ENCODE data around the gene MRPS18B. TPM values are rescaled to one million over a fixed set of nuclear protein-coding genes. Genes with fewer than 3 reads are reported as not detected.
A peak's percentile ranks its signal among the peaks of the same experiment; 100 is the strongest.
"Not testable (repeated sequence)": the region's sequence is repeated elsewhere in the genome, so short reads cannot be mapped to it uniquely, and the experiment has no call there.

The MRPS18B gene
- total and polyA plus RNA-seq, 4 donors: 24.9 to 81.5 (median 53.6) TPM

DNA sequence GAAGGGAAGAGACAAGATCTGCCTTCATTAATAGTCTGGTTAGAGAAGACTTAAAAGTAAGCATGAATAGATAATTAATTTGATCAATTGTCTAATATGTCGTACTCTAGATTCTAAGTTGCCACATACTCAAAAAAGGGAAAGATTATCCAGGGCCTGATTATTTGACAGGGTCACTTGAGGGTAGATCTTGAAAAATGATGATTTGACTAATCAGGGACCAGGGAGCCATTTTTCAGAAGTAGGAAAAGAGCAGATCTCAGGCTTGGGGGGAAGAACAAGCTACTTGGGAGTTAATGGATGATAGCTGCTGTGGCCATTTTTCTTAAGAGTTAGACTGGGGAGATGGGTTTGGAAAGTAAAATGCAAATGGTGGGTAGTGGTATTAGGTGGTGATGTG lies 25.4 kb upstream of the MRPS18B start:
- Histone ChIP-seq H3K27ac (ENCODE audit: low read depth in 1 of 2, low read length in 1 of 2) (peak overlapping the region in 1 of 2 donors; percentile 10), H3K4me3 (no peak overlapping the region), H3K9ac (ENCODE audit: insufficient read depth in 1 of 2, low read length in 2 of 2) (no peak overlapping the region), H3K36me3 (ENCODE audit: control insufficient read depth in 4 of 4, insufficient read depth in 4 of 4, low read length in 4 of 4) (peaks cover 17 to 46% (median 23%) of the 10 kb centered on the region in 4 donors), H3K27me3 (ENCODE audit: control insufficient read depth in 3 of 3, insufficient read depth in 3 of 3, low read length in 2 of 3) (no peaks in the 10 kb centered on the region), H3K4me1 (ENCODE audit: control insufficient read depth in 5 of 5, insufficient read depth in 5 of 5, low read length in 5 of 5) (peaks cover 0 to 8% (median 3%) of the 10 kb centered on the region in 5 donors), H3K9me3 (ENCODE audit: control insufficient read depth in 4 of 4, insufficient read depth in 3 of 4, low read length in 3 of 4) (no peaks in the 10 kb centered on the region)
- TF ChIP-seq, protein P1, sequence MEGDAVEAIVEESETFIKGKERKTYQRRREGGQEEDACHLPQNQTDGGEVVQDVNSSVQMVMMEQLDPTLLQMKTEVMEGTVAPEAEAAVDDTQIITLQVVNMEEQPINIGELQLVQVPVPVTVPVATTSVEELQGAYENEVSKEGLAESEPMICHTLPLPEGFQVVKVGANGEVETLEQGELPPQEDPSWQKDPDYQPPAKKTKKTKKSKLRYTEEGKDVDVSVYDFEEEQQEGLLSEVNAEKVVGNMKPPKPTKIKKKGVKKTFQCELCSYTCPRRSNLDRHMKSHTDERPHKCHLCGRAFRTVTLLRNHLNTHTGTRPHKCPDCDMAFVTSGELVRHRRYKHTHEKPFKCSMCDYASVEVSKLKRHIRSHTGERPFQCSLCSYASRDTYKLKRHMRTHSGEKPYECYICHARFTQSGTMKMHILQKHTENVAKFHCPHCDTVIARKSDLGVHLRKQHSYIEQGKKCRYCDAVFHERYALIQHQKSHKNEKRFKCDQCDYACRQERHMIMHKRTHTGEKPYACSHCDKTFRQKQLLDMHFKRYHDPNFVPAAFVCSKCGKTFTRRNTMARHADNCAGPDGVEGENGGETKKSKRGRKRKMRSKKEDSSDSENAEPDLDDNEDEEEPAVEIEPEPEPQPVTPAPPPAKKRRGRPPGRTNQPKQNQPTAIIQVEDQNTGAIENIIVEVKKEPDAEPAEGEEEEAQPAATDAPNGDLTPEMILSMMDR (IDR thresholded peaks at IDR 0.05; ENCODE audit: control extremely low read depth, extremely low read depth): no peak
- DNase-seq (no peak), ATAC-seq (ENCODE audit: insufficient read depth, low FRiP score) (no peak)
- 96 to 97% methylated on average over 1 of the region's 1 CpG for WGBS, 2 donors

DNA sequence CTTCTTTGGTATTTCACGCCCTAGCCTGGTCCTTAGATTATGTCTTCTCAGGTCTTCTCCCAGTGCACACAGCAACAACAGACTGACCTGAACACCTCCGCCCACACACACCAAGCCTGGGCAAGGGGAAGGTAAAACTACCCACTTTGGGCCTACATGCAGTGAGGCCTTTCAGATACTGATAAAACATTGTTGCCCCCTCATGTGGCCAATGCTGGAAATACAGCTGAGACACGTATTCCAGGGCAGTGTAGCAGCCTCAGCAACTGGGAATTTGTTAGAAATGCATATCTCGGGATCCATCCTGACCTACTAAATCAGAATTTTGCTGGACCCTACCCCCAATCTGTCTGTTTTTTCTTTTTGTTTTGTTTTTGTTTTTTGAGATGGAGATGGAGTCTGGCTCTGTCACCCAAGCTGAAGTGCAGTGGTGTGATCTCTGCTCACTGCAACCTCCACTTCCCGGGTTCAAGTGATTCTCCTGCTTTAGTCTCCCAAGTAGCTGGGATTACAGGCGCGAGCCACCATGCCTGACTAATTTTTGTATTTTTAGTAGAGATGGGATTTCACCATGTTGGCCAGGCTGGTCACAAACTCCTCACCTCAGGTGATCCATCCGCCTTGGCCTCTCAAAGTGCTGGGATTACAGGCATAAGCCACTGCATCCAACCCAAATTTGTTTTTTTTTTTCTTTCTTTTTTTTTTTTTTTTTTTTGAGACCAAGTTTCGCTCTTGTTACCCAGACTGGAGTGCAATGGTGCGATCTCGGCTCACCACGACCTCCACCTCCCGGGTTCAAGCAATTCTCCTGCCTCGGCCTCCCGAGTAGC lies 20.1 kb upstream of the MRPS18B start:
- not testable (repeated sequence) for H3K27ac ChIP-seq (ENCODE audit: low read depth in 1 of 2, low read length in 1 of 2); H3K9me3 ChIP-seq (ENCODE audit: control insufficient read depth in 4 of 4, insufficient read depth in 3 of 4, low read length in 3 of 4); H3K4me3 ChIP-seq; H3K9ac ChIP-seq (ENCODE audit: insufficient read depth in 1 of 2, low read length in 2 of 2); H3K27me3 ChIP-seq (ENCODE audit: control insufficient read depth in 3 of 3, insufficient read depth in 3 of 3, low read length in 2 of 3); H3K4me1 ChIP-seq (ENCODE audit: control insufficient read depth in 5 of 5, insufficient read depth in 5 of 5, low read length in 5 of 5)
- ATAC-seq (ENCODE audit: insufficient read depth, low FRiP score): peak; percentile 82
- WGBS, 2 donors: 75 to 79% methylated on average over 15 of the region's 15 CpGs
- DNase-seq: peak; percentile 76 to 80 (median 77)
- TF ChIP-seq, protein P1 (IDR thresholded peaks at IDR 0.05; ENCODE audit: control extremely low read depth, extremely low read depth): peak; percentile 84
- H3K36me3 ChIP-seq (ENCODE audit: control insufficient read depth in 4 of 4, insufficient read depth in 4 of 4, low read length in 4 of 4): peaks cover 6 to 31% (median 16%) of the 10 kb centered on the region in 4 donors

DNA sequence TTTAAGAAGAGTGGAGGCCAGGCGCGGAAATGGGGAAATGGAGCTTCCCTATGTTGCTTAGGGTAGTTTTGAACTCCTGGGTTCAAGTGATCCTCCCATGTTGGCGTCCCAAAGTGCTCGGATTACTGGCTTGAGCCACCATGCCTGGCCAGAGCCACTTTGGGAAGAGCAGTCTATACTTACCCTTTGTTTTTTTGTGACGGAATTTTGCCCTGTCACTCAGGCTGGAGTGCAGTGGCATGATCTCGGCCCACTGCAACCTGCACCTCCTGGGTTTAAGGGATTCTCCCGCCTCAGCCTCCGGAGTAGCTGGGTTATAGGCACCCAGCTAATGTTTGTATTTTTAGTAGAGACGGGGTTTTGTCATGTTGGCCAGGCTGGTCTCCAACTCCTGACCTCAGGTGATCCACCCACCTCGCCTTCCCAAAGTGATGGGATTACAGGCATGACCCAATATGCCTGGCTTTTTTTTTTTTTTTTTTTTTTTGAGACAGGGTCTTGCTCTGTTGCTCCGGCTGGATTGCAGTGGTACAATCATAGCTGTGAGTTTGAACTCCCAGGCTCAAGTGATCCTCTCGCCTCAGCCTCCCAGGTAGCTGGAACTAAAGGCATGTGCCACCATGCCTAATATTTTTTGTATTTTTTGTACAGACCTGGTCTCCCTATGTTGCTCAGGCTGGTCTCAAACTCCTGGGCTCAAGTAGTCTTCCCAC lies 18.6 kb upstream of the MRPS18B start:
- ATAC-seq (ENCODE audit: insufficient read depth, low FRiP score) (no peak), DNase-seq (no peak)
- H3K4me3 ChIP-seq: no peak overlapping the region
- TF ChIP-seq, protein P1 (IDR thresholded peaks at IDR 0.05; ENCODE audit: control extremely low read depth, extremely low read depth): no peak
- peaks cover 21 to 44% (median 27%) of the 10 kb centered on the region in 4 donors for H3K36me3 ChIP-seq (ENCODE audit: control insufficient read depth in 4 of 4, insufficient read depth in 4 of 4, low read length in 4 of 4)
- no peaks in the 10 kb centered on the region for H3K27me3 ChIP-seq (ENCODE audit: control insufficient read depth in 3 of 3, insufficient read depth in 3 of 3, low read length in 2 of 3)
- no peak overlapping the region for H3K9ac ChIP-seq (ENCODE audit: insufficient read depth in 1 of 2, low read length in 2 of 2)
- no peak overlapping the region for H3K27ac ChIP-seq (ENCODE audit: low read depth in 1 of 2, low read length in 1 of 2)
- no peaks in the 10 kb centered on the region for H3K9me3 ChIP-seq (ENCODE audit: control insufficient read depth in 4 of 4, insufficient read depth in 3 of 4, low read length in 3 of 4)
- H3K4me1 ChIP-seq (ENCODE audit: control insufficient read depth in 5 of 5, insufficient read depth in 5 of 5, low read length in 5 of 5): peaks cover 0 to 7% (median 0%) of the 10 kb centered on the region in 5 donors
- WGBS, 2 donors: 77 to 85% methylated on average over 12 of the region's 12 CpGs

All from lung (tissue), 12 donors.